H1 (cell line): Measurements from ENCODE around the gene HOXA6. TPM values are rescaled to one million over a fixed set of nuclear protein-coding genes. Genes with fewer than 3 reads are reported as not detected.

ENCODE experiments used
- CHD2 ChIP-seq: IDR thresholded peaks from 2 replicates; pipeline ENCODE4 v1.6.1; 2012; ENCODE audit warnings: low read length, improper control_type of control experiment
- CTBP2 ChIP-seq: IDR thresholded peaks from 2 replicates; pipeline ENCODE4 v1.7.0; 2011; ENCODE audit warnings: borderline replicate concordance, mild to moderate bottlenecking, moderate library complexity, mixed read lengths, low read length; ENCODE audit not compliant: insufficient read depth, insufficient read length
- NRF1 ChIP-seq: IDR thresholded peaks from 2 replicates; pipeline ENCODE4 v1.6.1; 2011; ENCODE audit warnings: mild to moderate bottlenecking, low read depth, low read length, improper control_type of control experiment
- POLR2AphosphoS5 ChIP-seq: IDR thresholded peaks from 2 replicates; pipeline ENCODE4 v1.6.1; 2011; ENCODE audit warnings: low read depth, low read length
- SP2 ChIP-seq: IDR thresholded peaks from 2 replicates; pipeline ENCODE4 v1.6.1; 2012; ENCODE audit warnings: mild to moderate bottlenecking, low read length, inconsistent platforms
- TAF7 ChIP-seq: optimal IDR thresholded peaks from 2 replicates; pipeline ENCODE3; 2011; ENCODE audit warnings: low read depth, mild to moderate bottlenecking, inconsistent platforms, low read length, moderate library complexity, borderline replicate concordance
- ZNF274 ChIP-seq: IDR thresholded peaks from 2 replicates; pipeline ENCODE4 v1.7.0; 2012; ENCODE audit warnings: low read length, borderline replicate concordance; ENCODE audit errors: extremely low read depth
- polyA plus RNA-seq, 7 experiments: library from polyadenylated mRNA; depleted of rRNA in 3 of 7; stranded (reverse) in 5 of 7; unstranded in 2 of 7; fragments of >200 nt in 5 of 7; fragments of 200-250 nt in 2 of 7; gene quantifications; 1 replicate in 5 of 7; 2 replicates in 1 of 7; 4 replicates in 1 of 7; pipeline versions ENCODE4 v1.2.1 to v1.2.3, GENCODE V29; 2011 to 2013; ENCODE audit warnings: missing spikeins in 2 of 7, mixed read lengths in 2 of 7
- total RNA-seq: library from RNA; stranded (reverse); fragmentation: NEBNext Ultra II Directional; extraction: Animal tissue kit (Norgen Biotek cat#: 25700); gene quantifications from 2 replicates; pipeline ENCODE4 v1.2.1, GENCODE V29; 2021
- TF ChIP-seq, protein P1 (sequence below): IDR thresholded peaks from 2 replicates; pipeline ENCODE4 v1.6.1; 2012; ENCODE audit warnings: low read length, inconsistent platforms

Gene HOXA6
- total and polyA plus RNA-seq, 2 of the 8 experiments (the other 6 are each of a cell fraction or from before 2014, with no cell fraction given) = not detected

DNA sequence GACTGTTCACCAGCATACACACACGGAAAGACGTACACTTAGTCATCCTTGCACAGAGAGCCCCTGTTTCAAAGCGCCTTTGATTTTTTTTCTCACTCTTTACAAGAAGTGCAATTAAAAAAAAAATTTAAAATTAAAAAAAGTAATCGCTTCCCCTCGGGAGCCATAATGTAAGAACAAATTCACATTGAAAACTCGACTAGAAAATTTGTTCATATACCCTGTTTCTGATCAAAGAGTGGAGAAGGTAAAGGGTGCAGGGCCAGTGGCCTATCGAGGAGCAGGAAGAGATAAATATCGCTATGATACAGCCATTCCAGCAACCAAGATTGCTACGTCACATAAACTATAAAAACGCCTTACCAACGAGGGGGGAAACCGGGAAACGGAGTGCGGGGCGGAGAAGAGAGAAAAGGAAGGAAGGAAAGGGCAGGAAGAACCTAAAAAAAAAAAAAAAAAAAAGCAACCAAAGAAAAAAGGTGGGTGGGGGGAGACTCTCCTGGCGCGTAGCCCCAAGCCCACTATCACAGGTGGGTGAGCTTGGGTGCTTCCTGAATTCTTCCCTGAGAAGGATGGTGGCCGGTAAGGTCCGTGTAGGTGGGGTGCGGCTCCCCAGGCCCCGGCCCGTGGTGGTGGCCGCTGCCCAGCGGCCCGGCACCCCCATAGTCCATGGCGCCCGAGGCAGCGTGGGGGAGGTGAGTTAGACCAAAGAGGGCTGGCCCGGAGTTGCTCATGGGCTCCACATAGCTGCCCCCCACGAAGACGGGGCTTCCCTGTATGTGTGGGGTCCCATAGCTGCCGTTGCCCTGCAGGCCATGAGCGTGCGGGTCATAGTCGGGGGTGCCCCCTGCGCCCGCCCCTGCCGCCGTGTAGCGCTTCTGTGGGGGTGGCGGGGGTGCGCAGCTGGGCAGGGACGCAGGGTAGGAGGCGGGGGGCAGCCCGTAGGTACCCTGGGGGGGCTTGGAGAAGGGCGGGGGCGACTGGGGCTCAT is 39.9 kb downstream of the HOXA6 start (continued):
- TF ChIP-seq, protein P1, sequence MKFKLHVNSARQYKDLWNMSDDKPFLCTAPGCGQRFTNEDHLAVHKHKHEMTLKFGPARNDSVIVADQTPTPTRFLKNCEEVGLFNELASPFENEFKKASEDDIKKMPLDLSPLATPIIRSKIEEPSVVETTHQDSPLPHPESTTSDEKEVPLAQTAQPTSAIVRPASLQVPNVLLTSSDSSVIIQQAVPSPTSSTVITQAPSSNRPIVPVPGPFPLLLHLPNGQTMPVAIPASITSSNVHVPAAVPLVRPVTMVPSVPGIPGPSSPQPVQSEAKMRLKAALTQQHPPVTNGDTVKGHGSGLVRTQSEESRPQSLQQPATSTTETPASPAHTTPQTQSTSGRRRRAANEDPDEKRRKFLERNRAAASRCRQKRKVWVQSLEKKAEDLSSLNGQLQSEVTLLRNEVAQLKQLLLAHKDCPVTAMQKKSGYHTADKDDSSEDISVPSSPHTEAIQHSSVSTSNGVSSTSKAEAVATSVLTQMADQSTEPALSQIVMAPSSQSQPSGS = no peak
- TF ChIP-seq SP2 (no peak), CTBP2 (peak; percentile 17), CHD2 (no peak), ZNF274 (no peak), TAF7 (no peak), POLR2AphosphoS5 (no peak), NRF1 (no peak)
